Right lobe of liver (tissue), 4 donors: Measurements from ENCODE around the gene RRM2.

ENCODE experiments used
- CTCF ChIP-seq, 4 donors: fragments of 200-600 bp in 3 of 4; fragments of 450-650 bp in 1 of 4; IDR thresholded peaks; one replicate each; pipeline versions ENCODE4 v1.5.1 to v1.8.0; 2016 to 2022; ENCODE audit warnings: antibody characterized with exemption in 4 of 4, mild to moderate bottlenecking in 2 of 4
- POLR2A ChIP-seq: fragments of 450-650 bp; IDR thresholded peaks from one replicate; pipeline ENCODE4 v1.6.1; 2017; ENCODE audit warnings: antibody characterized with exemption, mild to moderate bottlenecking
- donor health status: DM: no; HTN: no; CAD: no.
- donor health status: DM: no; HTN: no; CAD: no.
- donor health status: DM: no; HTN: yes; CAD: no.

- TF ChIP-seq CTCF (IDR thresholded peaks at IDR 0.05) (no peak), POLR2A (no peak)
These were observed 32.9 kb upstream of the RRM2 start for GRCh38 chr2:10089565-10090190.
